Right lung (tissue), 5 donors: Measurements from ENCODE around the gene PFKFB2. TPM values are rescaled to one million over a fixed set of nuclear protein-coding genes. Genes with fewer than 3 reads are reported as not detected.

Experiments
- DNase-seq, 2 donors: peaks; one replicate each; pipeline ENCODE4 v3.0.0-alpha.2; 2013
- polyA plus RNA-seq, 5 donors: library from polyadenylated mRNA; unstranded; fragments of 120-200 nt; gene quantifications; one replicate each; pipeline versions ENCODE4 v1.2.1 to v1.2.3, GENCODE V29; 2013; ENCODE audit warnings: inconsistent platforms in 1 of 5, low replicate concordance in 1 of 5; ENCODE audit not compliant: insufficient read length in 5 of 5, insufficient read depth in 1 of 5

Gene PFKFB2
- polyA plus RNA-seq, 5 donors: 12.6 to 18.4 (median 14.6) TPM

GRCh38 chr1:207021139-207021861 lies 31.8 kb upstream of the PFKFB2 start:
- no peak for DNase-seq

DNA sequence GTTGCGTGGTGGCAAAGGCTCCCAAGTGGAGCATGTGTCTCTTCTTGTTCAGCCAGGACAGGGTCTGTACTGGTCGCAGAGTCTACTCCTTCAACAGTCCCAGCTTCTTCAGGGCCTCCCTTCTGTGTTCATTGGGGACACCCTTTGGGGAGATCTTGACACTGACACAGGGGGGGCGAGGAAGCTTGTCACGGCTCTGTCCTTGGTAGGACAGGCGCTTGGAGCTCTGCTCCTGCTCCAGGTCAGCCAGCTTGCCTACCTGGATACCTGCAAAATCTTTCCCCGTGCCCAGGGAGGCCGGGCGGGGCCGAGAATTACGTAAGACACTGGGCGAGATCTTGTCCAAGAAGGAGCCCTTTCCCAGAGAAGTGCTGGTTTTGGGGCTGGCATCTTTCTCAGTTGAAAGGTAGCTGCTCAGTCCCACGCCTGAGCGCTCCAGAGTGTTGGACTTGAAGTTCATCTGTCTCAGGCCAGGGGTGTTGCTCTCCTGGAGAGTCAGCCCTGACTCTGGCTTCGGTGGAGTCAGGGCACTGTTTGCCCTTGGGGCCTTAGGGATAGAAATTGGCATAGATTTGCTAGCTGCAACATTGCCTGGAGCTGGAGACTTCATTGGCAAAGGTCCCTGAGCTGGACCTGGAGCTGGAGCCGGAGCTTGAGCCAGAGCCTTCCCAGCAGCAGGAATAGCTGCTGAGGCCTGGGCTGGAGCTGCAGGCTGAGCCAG lies 31.0 kb upstream of the PFKFB2 start:
- DNase-seq: no peak

DNA sequence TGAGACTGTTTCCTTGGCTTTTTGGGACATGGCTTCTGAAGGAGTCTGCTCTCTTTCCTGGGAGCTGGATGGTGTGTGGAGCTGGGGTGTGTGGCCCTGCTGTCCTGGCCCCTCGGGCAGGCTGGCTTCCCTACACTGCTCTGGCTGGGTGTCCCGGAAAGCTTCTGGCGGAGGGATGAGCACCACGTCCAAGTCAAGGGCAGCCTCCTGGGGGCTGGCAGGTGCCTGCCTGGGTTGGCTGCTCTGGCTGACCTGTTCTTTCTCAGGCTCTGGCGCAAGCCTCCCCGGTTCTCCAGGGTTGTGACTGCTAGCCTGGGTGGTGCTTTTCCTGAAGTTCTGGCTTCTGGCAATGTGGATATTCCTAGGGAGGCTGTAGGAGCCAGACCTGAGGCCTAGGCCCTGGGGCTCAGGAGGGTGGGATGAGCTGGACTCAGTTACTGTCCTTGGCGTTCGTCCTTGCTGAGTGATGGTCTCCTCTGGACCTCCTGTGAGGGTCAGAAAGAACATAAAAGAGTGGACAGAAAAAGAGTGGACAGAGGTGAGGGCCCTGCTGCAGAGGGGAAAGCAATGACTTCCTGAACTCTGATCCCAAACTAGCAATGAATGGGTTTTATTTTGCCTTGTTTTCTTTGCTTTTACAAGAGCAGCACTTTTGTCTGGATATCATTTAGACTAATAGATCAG lies 29.9 kb upstream of the PFKFB2 start:
- no peak for DNase-seq

DNA sequence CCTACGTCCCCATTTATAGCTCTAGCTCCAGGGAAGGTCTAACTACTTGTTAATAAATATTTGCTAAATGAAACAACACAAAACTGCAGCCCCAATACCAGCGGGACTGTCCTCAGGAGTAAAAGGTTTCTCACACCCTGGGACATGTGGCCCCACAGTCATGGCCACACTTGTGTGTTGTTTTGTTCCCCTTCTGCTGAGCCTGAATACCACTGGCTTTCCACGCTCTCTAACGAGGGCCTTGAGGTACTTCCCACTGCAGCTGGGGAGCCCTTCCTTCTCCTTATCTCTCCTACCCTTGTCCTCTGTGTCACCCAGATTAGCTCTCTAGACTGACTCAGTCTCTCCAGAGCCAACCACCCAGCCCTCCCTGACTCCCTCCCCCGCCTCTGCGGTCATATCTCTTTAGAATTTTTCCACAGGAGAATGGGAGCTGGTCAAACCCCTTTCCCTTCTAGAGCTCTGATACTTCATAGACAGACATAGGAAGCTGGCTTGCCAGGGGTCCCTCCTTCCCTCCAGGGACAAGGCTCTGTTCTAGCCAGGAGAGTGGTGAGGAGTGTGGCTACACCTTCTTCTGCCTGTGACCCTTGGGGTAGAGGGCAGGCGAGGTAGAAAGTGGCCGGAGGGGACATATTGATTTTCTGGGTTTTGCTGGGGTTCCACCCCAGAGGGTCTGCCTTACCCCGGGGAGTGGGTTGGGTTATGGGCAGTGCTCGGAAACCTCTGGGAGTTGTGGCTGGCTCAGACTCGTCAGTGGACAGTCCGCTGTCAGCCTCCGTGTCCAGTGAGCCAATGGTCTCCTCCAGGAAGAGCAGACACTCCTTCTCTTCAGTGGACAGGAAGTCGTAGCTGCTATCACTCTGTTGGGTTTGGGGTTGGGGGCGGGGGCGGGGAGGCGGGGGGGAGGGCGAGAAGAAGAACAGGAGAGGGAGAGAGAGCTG lies 28.6 kb upstream of the PFKFB2 start:
- DNase-seq: no peak

DNA sequence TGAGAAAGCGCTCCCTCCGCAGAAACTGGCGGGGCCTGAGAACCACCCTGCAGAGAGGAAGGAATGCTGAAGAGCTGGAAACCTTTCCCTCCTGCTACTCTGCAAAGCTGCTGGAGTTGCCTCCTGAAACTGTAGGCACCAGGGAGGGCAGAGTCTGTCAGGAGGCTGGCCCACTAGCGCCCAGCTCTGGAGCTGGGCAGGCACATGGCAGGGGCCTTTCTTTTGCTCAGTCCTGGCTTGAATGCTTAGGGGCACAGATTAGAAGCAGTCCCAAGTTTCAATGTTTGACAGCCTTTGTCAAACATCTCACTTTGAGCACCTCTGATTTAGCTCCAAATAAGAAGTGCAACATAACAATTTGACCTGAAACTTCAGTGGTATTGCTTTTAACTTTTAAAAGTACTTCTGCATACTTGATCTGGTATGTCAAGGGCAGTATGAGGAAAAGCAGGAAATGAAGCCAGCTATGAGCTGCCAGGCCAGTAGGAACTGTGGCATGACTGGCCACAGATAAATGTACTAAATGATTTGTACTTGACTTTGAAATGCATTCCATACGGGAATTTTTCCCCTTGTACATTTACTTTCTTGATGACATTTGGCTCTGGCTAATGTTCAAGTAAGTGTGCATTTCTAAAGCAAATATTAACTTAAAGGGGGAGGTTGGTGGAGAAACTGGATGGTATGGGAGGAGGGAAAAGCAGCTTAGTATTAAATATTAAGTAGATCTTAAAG lies 27.8 kb upstream of the PFKFB2 start:
- peak; percentile 60 to 67 for DNase-seq

DNA sequence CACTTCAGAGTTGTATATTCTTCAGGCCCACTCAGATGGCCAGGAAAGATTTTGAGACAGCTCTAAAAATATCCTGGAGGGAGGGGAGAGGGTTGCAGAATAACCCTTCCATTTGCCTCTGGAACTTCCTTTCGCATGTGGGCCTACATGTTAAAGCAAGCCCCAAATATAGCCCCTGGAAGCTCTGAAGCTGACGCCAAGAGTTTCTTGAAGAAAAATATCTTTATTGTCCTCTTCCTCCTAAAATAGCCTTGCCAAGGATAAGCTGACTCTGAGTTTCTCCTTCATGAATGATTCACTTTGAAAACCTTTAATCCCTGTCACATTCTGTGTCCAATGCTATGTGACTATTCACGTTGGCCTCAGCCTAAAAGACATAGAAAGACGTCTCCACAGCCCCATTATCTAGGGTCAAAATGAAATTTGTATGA lies 27.0 kb upstream of the PFKFB2 start:
- no peak for DNase-seq

DNA sequence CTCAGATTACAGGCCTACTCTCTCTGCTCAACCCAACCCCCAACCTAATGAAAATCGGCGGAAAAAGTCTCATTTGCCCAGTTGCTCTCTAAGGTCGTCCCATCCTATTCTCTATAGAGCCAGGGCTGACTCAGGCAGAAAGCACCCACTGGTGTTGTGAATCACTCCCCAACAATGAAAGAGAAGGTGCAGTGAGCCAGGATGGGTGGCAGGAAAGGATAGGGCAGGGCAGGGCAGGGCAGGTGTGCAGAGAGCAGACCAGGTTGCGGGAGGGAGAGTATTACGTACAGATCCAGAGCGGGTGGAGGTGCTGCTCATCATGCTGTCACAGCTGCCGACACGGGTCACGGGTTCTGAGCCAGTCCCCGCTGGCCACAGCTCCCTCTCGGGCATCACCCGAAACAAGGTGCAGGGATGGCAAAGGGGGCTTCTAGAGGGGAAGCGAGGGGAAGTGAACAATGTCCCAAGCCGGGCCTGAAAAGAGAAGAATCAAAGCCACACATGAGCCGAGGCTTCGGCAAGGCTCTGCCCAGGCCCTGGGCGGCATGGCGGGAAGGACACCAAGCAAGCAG lies 25.8 kb upstream of the PFKFB2 start:
- DNase-seq: no peak

DNA sequence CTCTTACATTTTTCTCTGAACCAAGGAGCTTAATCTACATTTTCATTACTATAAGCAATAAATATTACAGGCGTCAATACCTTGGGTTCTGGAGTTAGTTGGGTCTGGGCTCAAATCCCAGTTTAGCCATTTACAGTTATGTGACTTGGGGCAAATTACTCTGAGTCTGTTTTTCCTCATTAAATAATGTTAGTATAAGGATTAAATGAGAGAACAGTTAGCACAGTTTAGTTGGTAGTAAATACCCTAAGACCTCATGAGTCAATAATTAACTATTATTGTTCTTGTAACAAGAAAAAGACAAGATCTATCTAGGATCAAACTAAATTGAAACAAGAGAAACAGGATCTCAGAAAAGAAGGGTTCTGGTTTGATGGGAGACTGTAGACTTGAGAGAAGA lies 25.2 kb upstream of the PFKFB2 start:
- no peak for DNase-seq

GRCh38 chr1:207028884-207029650 lies 24.0 kb upstream of the PFKFB2 start:
- DNase-seq: no peak

GRCh38 chr1:207029701-207030521 lies 23.2 kb upstream of the PFKFB2 start:
- no peak for DNase-seq

DNA sequence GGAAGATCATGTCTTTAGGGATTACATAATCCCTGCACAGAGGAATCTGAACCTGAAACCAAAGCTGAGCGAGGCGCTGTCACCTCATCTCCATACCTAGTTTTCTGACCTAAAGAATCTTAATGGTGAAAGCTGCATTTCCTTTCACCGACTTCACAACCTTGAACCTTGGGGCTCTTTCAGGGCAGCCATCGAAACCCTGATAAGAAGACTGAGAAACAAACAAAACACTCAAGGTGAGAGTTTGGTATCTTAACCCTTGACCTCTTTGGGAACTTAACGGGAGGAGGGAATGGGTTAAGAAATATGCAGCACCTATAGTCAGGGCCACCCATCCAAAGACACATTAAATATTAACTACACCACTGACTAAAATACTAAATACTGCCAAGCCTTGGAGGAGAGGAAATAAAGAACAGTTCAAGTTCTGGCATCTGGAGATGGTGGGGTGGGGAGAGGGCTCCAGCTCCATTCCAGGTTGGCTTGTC lies 22.5 kb upstream of the PFKFB2 start:
- no peak for DNase-seq

- no peak for DNase-seq
Measured at GRCh38 chr1:207031016-207031415, 22.1 kb upstream of the PFKFB2 start.

DNA sequence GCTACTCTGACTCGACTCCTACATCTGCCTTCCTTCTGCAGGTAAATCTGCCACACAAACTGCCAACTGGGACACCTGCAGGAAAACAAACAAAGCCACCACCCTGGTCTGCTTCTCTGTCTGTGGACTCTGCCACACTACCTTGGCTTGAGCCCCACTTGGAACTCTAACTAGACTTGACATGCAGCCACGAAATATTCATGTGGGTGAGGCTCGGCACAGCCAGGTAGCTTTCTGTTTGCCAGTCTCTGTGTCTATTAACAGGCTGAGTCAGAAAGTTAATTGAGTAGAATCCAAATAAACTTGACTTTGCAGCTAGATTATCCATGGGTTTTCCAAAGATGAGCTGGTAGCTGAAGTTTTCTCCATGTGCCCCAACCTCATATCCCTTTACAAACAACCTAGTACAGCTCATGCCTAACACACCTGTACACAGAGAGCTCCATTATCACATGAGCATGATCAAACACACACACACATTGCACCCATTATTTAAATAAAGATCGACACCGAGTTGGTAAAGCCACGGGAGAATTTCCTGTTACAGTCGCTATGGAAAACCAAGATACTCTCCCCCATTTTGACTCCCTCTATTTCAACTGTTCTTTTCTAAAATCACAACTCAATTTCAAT lies 21.3 kb upstream of the PFKFB2 start:
- no peak for DNase-seq

DNA sequence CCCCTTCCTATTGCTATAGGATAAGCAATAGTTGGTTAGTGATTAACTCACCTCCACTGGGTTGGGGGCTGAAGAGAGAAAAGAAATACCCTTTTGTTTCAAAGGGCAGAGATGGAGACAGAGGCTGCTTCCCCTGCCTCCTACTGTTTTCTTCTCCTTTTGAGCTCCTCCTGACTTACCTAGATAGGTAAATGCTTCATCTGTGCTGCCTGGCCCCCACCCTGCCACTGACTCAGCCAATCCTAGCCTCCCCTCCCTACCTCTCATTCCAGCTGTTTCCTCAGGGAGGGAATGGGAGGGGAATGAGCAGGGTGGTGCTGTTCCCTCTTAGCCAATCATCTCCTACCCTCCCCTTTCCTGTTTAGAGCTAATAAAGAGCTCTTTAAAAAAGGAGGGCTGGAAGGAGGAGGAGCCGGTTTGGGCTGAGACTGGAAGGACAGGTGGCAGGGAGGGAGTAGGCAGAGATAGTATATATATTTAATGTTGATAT lies 20.5 kb upstream of the PFKFB2 start, which contains the start of gene C1orf116:
Gene C1orf116 (minus strand): TSS at position 229 of the 490 bp plus-strand sequence. CDS start 5,158 bp downstream, outside the sequence.
- no peak for DNase-seq

DNA sequence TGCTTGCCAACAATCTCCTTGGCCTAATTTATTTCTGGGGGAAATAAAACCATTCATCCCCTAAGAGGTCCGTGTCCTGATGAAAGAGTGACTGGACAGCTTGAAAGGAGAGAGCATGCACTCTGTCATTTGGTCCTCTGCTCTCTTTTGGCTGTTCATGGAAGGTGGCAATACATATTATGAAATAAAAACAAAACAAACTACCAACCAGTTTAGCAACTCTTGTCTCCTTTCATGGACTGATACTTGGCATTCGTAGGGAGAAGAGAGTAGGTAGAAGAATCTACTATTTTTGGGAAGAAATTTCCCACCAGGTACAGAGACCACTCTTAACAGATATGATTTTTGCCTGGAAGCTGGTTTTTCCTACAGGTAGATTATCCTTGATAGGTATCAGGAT lies 19.8 kb upstream of the PFKFB2 start:
- DNase-seq: no peak

GRCh38 chr1:207034208-207034607 lies 18.9 kb upstream of the PFKFB2 start:
- DNase-seq: no peak

DNA sequence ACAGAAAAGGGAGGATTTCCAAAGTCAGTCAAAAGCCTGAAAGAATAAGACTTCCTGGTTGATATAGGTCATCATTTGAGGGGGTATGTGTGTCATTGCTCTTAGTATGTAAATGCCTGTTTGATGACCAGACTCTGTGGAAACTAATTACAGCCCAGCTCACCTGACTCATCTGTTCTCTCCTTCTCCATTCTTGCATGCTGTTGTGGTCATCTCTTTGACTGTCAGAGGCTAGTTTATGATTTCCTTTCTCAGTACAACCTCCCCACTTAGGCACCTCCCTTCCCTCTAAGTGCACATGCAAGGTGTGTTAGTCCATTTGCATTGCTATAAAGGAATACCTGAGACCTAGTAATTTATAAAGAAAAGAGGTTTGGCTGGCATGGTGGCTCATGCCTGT lies 18.1 kb upstream of the PFKFB2 start:
- no peak for DNase-seq
